GM12878 (cell line): ENCODE measurements around the gene SLC29A2. TPM values are rescaled to one million over a fixed set of nuclear protein-coding genes. Genes with fewer than 3 reads are reported as not detected.
A peak's percentile ranks its signal among the peaks of the same experiment; 100 is the strongest.

Experiments used
- BCL11A ChIP-seq: IDR thresholded peaks from 2 replicates; pipeline ENCODE4 v1.6.1; 2011; ENCODE audit warnings: low read depth, low read length
- CTCF ChIP-seq, 3 experiments: IDR thresholded peaks in 2 of 3; conservative IDR thresholded peaks in 1 of 3; 2 replicates each; pipeline ENCODE4 v1.5.1; 2011; ENCODE audit warnings: low read depth in 3 of 3, low read length in 3 of 3, mild to moderate bottlenecking in 3 of 3, control low read depth in 2 of 3, moderate library complexity in 2 of 3, inconsistent platforms in 1 of 3, mixed read lengths in 1 of 3; ENCODE audit not compliant: control insufficient read depth in 2 of 3, insufficient read depth in 1 of 3; ENCODE audit errors: extremely low read depth in 1 of 3
- IKZF1 ChIP-seq: fragments of 450-650 bp; conservative IDR thresholded peaks from 2 replicates; pipeline ENCODE4 v1.6.1; 2017; ENCODE audit warnings: antibody characterized with exemption, mild to moderate bottlenecking
- NKRF ChIP-seq: fragments of 450-650 bp; conservative IDR thresholded peaks from 2 replicates; pipeline ENCODE4 v1.6.1; 2017; ENCODE audit warnings: mild to moderate bottlenecking, moderate library complexity
- NR2C2 ChIP-seq: IDR thresholded peaks from 2 replicates; pipeline ENCODE4 v1.6.1; 2011; ENCODE audit warnings: borderline replicate concordance, low read depth; ENCODE audit not compliant: control insufficient read depth, insufficient read length
- POU2F2 ChIP-seq: IDR thresholded peaks from 3 replicates; pipeline ENCODE4 v1.6.1; 2011; ENCODE audit warnings: low read depth, mild to moderate bottlenecking, low read length, borderline replicate concordance
- RBBP5 ChIP-seq: fragments of 200-600 bp; sonication (generic); conservative IDR thresholded peaks from 2 replicates; pipeline ENCODE4 v1.6.1; 2016
- SMC3 ChIP-seq: IDR thresholded peaks from 2 replicates; pipeline ENCODE4 v1.6.1; 2011; ENCODE audit warnings: low read length, improper control_type of control experiment, borderline replicate concordance
- ZBTB11 ChIP-seq: fragments of 450-650 bp; formaldehyde crosslinking; IDR thresholded peaks from 2 replicates; pipeline ENCODE4 v1.5.0; 2022; ENCODE audit warnings: mild to moderate bottlenecking, missing genetic modification characterization
- ZNF592 ChIP-seq: fragments of 450-650 bp; IDR thresholded peaks from 2 replicates; pipeline ENCODE4 v1.6.1; 2017; ENCODE audit warnings: mild to moderate bottlenecking, moderate library complexity
- polyA plus RNA-seq, 11 experiments: library from polyadenylated mRNA; depleted of rRNA in 4 of 11; unstranded in 6 of 11; stranded (reverse) in 5 of 11; fragments of >200 nt; fragmentation: Nextera tagmentation in 4 of 11; fragmentation: Illumina TruSeq in 1 of 11; extraction: Ambion mirVana in 4 of 11; extraction: Trizol in 1 of 11; gene quantifications; 1 replicate in 1 of 11; 2 replicates in 10 of 11; pipeline versions ENCODE4 v1.2.1 to v1.2.3, GENCODE V29; 2011 to 2016; ENCODE audit warnings: inconsistent platforms in 2 of 11, missing spikeins in 2 of 11, low read depth in 1 of 11
- total RNA-seq, 4 experiments: library from RNA; depleted of rRNA in 3 of 4; stranded (reverse); fragments of >200 nt in 3 of 4; fragmentation: Illumina TruSeq in 1 of 4; extraction: Trizol in 1 of 4; gene quantifications; 2 replicates each; pipeline versions ENCODE4 v1.2.1 to v1.2.3, GENCODE V29; 2013 to 2021
- TF ChIP-seq, protein P1 (sequence below): IDR thresholded peaks from 2 replicates; pipeline ENCODE4 v1.6.1; 2011; ENCODE audit warnings: mild to moderate bottlenecking, low read depth, low read length, moderate library complexity; ENCODE audit not compliant: insufficient replicate concordance

SLC29A2 gene
- total and polyA plus RNA-seq, 10 of the 15 experiments (the other 5 are each of a cell fraction or from before 2014, with no cell fraction given) = 0.27 to 7.5 (median 2.2) TPM

GRCh38 chr11:66408488-66409214 is 37.1 kb upstream of the SLC29A2 start (continued):
- peak; percentile 63 for TF ChIP-seq NKRF
- TF ChIP-seq NR2C2 = no peak
- no peak; the same call in 2 of the 3 replicates for TF ChIP-seq POU2F2
- TF ChIP-seq, protein P1, sequence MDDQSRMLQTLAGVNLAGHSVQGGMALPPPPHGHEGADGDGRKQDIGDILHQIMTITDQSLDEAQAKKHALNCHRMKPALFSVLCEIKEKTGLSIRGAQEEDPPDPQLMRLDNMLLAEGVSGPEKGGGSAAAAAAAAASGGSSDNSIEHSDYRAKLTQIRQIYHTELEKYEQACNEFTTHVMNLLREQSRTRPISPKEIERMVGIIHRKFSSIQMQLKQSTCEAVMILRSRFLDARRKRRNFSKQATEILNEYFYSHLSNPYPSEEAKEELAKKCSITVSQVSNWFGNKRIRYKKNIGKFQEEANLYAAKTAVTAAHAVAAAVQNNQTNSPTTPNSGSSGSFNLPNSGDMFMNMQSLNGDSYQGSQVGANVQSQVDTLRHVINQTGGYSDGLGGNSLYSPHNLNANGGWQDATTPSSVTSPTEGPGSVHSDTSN = no peak
- TF ChIP-seq CTCF (IDR thresholded peaks at IDR 0.05 in 2 of 3, conservative IDR thresholded peaks at IDR 0.05 in 1 of 3; ENCODE audit: control insufficient read depth in 2 of 3, extremely low read depth in 1 of 3, insufficient read depth in 1 of 3, low read depth in 3 of 3, low read length in 3 of 3) = peak; percentile 99 to 100 (median 99)
- no peak for TF ChIP-seq BCL11A
- no peak for TF ChIP-seq RBBP5
- peak; percentile 99 for TF ChIP-seq SMC3
- TF ChIP-seq ZBTB11 (CRISPR knock-in tag) = no peak
- peak; percentile 52 for TF ChIP-seq IKZF1
- TF ChIP-seq ZNF592 = peak; percentile 93
